Measurements from ENCODE around the gene HBZ. TPM values are rescaled to one million over a fixed set of nuclear protein-coding genes. Genes with fewer than 3 reads are reported as not detected.
A peak's percentile ranks its signal among the peaks of the same experiment; 100 is the strongest.

Gene HBZ
- total and polyA plus RNA-seq, 2 of the 13 experiments (the other 11 are each of a cell fraction or from before 2014, with no cell fraction given), result 0.21 TPM; not detected in 1

DNA sequence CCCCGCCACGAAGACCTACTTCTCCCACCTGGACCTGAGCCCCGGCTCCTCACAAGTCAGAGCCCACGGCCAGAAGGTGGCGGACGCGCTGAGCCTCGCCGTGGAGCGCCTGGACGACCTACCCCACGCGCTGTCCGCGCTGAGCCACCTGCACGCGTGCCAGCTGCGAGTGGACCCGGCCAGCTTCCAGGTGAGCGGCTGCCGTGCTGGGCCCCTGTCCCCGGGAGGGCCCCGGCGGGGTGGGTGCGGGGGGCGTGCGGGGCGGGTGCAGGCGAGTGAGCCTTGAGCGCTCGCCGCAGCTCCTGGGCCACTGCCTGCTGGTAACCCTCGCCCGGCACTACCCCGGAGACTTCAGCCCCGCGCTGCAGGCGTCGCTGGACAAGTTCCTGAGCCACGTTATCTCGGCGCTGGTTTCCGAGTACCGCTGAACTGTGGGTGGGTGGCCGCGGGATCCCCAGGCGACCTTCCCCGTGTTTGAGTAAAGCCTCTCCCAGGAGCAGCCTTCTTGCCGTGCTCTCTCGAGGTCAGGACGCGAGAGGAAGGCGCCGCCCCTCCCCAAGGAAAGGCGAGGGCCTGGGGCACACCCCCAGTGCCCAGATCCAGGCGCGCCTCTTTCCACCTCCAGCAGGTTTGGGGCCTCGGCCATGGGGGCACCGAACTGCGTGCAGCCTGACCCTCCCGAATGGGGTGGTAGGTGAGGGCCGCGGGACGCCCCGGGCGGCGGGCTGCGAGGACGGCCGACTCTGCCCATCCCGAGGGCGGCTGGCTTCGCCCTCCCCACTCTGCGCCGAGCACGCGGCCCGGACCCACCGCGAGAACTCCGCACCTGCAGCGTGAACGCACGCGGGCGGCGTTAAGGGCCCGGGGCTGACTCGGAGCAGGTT is 28.5 kb downstream of the HBZ start (continued):
- TF ChIP-seq TEAD2 (CRISPR knock-in tag; IDR thresholded peaks at IDR 0.05), result peak; percentile 94; the same call in 1 of the 2 replicates
- TF ChIP-seq ZNF354B (CRISPR knock-in tag; IDR thresholded peaks at IDR 0.05), result peak; percentile 88; the same call in 1 of the 2 replicates
- TF ChIP-seq ZNF225 (CRISPR knock-in tag; IDR thresholded peaks at IDR 0.05), result peak; percentile 90; the same call in 1 of the 2 replicates
- peak; percentile 74; the same call in 1 of the 2 replicates for TF ChIP-seq ZZZ3 (CRISPR knock-in tag; IDR thresholded peaks at IDR 0.05; ENCODE audit: borderline replicate concordance)
- TF ChIP-seq GTF3A (CRISPR knock-in tag; conservative IDR thresholded peaks at IDR 0.05), result 0 out of 2 replicates have a peak, but pooled peaks have one; percentile 48
- TF ChIP-seq, protein P1, sequence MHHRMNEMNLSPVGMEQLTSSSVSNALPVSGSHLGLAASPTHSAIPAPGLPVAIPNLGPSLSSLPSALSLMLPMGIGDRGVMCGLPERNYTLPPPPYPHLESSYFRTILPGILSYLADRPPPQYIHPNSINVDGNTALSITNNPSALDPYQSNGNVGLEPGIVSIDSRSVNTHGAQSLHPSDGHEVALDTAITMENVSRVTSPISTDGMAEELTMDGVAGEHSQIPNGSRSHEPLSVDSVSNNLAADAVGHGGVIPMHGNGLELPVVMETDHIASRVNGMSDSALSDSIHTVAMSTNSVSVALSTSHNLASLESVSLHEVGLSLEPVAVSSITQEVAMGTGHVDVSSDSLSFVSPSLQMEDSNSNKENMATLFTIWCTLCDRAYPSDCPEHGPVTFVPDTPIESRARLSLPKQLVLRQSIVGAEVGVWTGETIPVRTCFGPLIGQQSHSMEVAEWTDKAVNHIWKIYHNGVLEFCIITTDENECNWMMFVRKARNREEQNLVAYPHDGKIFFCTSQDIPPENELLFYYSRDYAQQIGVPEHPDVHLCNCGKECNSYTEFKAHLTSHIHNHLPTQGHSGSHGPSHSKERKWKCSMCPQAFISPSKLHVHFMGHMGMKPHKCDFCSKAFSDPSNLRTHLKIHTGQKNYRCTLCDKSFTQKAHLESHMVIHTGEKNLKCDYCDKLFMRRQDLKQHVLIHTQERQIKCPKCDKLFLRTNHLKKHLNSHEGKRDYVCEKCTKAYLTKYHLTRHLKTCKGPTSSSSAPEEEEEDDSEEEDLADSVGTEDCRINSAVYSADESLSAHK (CRISPR knock-in tag; IDR thresholded peaks at IDR 0.05; ENCODE audit: borderline replicate concordance), result no peak
- no peak; the same call in 1 of the 2 replicates for TF ChIP-seq SOX13 (IDR thresholded peaks at IDR 0.05)
- TF ChIP-seq SOX13 (CRISPR knock-in tag; conservative IDR thresholded peaks at IDR 0.05 in 1 of 2, IDR thresholded peaks at IDR 0.05 in 1 of 2), result peak in 1 of 2 experiments; percentile 55; a peak in 2 of 4 replicates
- TF ChIP-seq, protein P2, sequence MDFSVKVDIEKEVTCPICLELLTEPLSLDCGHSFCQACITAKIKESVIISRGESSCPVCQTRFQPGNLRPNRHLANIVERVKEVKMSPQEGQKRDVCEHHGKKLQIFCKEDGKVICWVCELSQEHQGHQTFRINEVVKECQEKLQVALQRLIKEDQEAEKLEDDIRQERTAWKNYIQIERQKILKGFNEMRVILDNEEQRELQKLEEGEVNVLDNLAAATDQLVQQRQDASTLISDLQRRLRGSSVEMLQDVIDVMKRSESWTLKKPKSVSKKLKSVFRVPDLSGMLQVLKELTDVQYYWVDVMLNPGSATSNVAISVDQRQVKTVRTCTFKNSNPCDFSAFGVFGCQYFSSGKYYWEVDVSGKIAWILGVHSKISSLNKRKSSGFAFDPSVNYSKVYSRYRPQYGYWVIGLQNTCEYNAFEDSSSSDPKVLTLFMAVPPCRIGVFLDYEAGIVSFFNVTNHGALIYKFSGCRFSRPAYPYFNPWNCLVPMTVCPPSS (IDR thresholded peaks at IDR 0.05), result no peak
- TF ChIP-seq HOXA9 (CRISPR knock-in tag; IDR thresholded peaks at IDR 0.05; ENCODE audit: borderline replicate concordance), result peak; percentile 98
- TF ChIP-seq, protein P3, sequence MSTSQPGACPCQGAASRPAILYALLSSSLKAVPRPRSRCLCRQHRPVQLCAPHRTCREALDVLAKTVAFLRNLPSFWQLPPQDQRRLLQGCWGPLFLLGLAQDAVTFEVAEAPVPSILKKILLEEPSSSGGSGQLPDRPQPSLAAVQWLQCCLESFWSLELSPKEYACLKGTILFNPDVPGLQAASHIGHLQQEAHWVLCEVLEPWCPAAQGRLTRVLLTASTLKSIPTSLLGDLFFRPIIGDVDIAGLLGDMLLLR (CRISPR knock-in tag; IDR thresholded peaks at IDR 0.05), result peak; percentile 99
- TF ChIP-seq ZBTB3 (CRISPR knock-in tag; IDR thresholded peaks at IDR 0.05; ENCODE audit: borderline replicate concordance, low read depth), result peak; percentile 95; the same call in 1 of the 2 replicates
- TF ChIP-seq, protein P4, sequence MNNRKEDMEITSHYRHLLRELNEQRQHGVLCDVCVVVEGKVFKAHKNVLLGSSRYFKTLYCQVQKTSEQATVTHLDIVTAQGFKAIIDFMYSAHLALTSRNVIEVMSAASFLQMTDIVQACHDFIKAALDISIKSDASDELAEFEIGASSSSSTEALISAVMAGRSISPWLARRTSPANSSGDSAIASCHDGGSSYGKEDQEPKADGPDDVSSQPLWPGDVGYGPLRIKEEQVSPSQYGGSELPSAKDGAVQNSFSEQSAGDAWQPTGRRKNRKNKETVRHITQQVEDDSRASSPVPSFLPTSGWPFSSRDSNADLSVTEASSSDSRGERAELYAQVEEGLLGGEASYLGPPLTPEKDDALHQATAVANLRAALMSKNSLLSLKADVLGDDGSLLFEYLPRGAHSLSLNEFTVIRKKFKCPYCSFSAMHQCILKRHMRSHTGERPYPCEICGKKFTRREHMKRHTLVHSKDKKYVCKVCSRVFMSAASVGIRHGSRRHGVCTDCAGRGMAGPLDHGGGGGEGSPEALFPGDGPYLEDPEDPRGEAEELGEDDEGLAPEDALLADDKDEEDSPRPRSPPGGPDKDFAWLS (CRISPR knock-in tag; IDR thresholded peaks at IDR 0.05; ENCODE audit: borderline replicate concordance), result no peak
- TF ChIP-seq YEATS4 (CRISPR knock-in tag; IDR thresholded peaks at IDR 0.05; ENCODE audit: borderline replicate concordance), result peak; percentile 94
- TF ChIP-seq ZNF510 (CRISPR knock-in tag; IDR thresholded peaks at IDR 0.05; ENCODE audit: low read depth), result peak; percentile 99
- peak; percentile 52; the same call in 1 of the 2 replicates for TF ChIP-seq BHLHE40 (IDR thresholded peaks at IDR 0.05; ENCODE audit: low read length)
- peak; percentile 82 for TF ChIP-seq ETV6 (CRISPR knock-in tag; conservative IDR thresholded peaks at IDR 0.05)
- TF ChIP-seq SP1 (IDR thresholded peaks at IDR 0.05), result no peak
- peak; percentile 68 for TF ChIP-seq SP1 (CRISPR knock-in tag; IDR thresholded peaks at IDR 0.05)
- peak; percentile 82 for TF ChIP-seq ZNF12 (CRISPR knock-in tag; IDR thresholded peaks at IDR 0.05)
- TF ChIP-seq ZMYM4 (CRISPR knock-in tag; IDR thresholded peaks at IDR 0.05), result peak; percentile 87
- TF ChIP-seq, protein P5, sequence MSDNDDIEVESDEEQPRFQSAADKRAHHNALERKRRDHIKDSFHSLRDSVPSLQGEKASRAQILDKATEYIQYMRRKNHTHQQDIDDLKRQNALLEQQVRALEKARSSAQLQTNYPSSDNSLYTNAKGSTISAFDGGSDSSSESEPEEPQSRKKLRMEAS (IDR thresholded peaks at IDR 0.05), result peak; percentile 100
